ENCODE data around the gene DCUN1D4.

DNA sequence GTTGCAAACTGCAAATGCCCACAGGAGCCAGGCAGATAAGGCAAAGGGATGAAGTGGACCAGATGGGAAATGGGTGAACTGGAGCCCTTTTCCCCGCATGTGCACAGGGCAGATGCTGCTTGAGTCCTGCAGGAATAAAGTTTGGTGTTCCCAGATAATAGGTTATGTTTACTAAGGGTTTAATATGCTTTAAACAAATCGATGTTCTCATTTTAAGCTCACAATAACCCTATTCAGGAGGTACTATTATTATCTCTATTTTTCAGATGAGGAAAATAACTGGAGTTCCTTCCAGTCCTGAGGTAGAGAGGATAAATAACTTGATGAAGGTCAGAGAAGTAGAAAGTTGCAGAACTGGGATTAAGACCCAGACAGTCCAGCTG lies 99.9 kb downstream of the DCUN1D4 start:
- TF ChIP-seq, protein P1, sequence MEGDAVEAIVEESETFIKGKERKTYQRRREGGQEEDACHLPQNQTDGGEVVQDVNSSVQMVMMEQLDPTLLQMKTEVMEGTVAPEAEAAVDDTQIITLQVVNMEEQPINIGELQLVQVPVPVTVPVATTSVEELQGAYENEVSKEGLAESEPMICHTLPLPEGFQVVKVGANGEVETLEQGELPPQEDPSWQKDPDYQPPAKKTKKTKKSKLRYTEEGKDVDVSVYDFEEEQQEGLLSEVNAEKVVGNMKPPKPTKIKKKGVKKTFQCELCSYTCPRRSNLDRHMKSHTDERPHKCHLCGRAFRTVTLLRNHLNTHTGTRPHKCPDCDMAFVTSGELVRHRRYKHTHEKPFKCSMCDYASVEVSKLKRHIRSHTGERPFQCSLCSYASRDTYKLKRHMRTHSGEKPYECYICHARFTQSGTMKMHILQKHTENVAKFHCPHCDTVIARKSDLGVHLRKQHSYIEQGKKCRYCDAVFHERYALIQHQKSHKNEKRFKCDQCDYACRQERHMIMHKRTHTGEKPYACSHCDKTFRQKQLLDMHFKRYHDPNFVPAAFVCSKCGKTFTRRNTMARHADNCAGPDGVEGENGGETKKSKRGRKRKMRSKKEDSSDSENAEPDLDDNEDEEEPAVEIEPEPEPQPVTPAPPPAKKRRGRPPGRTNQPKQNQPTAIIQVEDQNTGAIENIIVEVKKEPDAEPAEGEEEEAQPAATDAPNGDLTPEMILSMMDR (IDR thresholded peaks at IDR 0.05; ENCODE audit: insufficient read depth, low read length, poor library complexity, severe bottlenecking): no peak
- no peak for TF ChIP-seq EZH2phosphoT487 (conservative IDR thresholded peaks at IDR 0.05; ENCODE audit: low read length)

Measured in SU-DHL-6 (cell line).